GM23248 (cell line): Measurements from ENCODE around the gene DLG2. TPM values are rescaled to one million over a fixed set of nuclear protein-coding genes. Genes with fewer than 3 reads are reported as not detected.

Source experiments
- DNase-seq: peaks from one replicate; pipeline ENCODE4 v3.0.0-alpha.2; 2015
- H2AFZ ChIP-seq: fragments of 200-600 bp; sonication (generic); 2 replicates; pipeline ENCODE4 v1.6.1; 2016; ENCODE audit warnings: antibody characterized with exemption
- H3F3A ChIP-seq: fragments of 200-600 bp; sonication (generic); 2 replicates; pipeline ENCODE4 v1.6.1; 2016; ENCODE audit warnings: mild to moderate bottlenecking, antibody characterized with exemption, mixed run types; ENCODE audit not compliant: insufficient read depth
- H3K27ac ChIP-seq: fragments of 200-600 bp; sonication (generic); 2 replicates; pipeline ENCODE4 v1.5.1; 2016; ENCODE audit warnings: mild to moderate bottlenecking
- H3K27me3 ChIP-seq: fragments of 200-600 bp; sonication (generic); replicated peaks from 2 replicates; pipeline ENCODE4 v1.6.1; 2016; ENCODE audit warnings: mild to moderate bottlenecking; ENCODE audit not compliant: insufficient read depth
- H3K36me3 ChIP-seq: fragments of 200-600 bp; sonication (generic); 2 replicates; pipeline ENCODE4 v1.6.1; 2016; ENCODE audit warnings: low read depth, mild to moderate bottlenecking
- H3K4me1 ChIP-seq: fragments of 200-600 bp; sonication (generic); 2 replicates; pipeline ENCODE4 v1.6.1; 2016; ENCODE audit warnings: mild to moderate bottlenecking; ENCODE audit not compliant: insufficient read depth
- H3K4me2 ChIP-seq: fragments of 200-600 bp; sonication (generic); one replicate; pipeline ENCODE4 v1.6.1; 2016; ENCODE audit warnings: mild to moderate bottlenecking; ENCODE audit not compliant: unreplicated experiment
- H3K4me3 ChIP-seq: fragments of 200-600 bp; sonication (generic); 2 replicates; pipeline ENCODE4 v1.5.1; 2016; ENCODE audit warnings: mild to moderate bottlenecking
- H3K79me2 ChIP-seq: fragments of 200-600 bp; sonication (generic); 2 replicates; pipeline ENCODE4 v1.6.1; 2016; ENCODE audit warnings: mild to moderate bottlenecking; ENCODE audit not compliant: insufficient read depth
- H3K9ac ChIP-seq: fragments of 200-600 bp; sonication (generic); 2 replicates; pipeline ENCODE4 v1.6.1; 2016; ENCODE audit warnings: mild to moderate bottlenecking
- H3K9me2 ChIP-seq: fragments of 200-600 bp; sonication (generic); 2 replicates; pipeline ENCODE4 v1.6.1; 2016; ENCODE audit warnings: mixed run types, mild to moderate bottlenecking, moderate library complexity; ENCODE audit not compliant: insufficient read depth
- H3K9me3 ChIP-seq: fragments of 200-600 bp; sonication (generic); one replicate; pipeline ENCODE4 v1.6.1; 2017; ENCODE audit warnings: low read depth
- H4K20me1 ChIP-seq: fragments of 200-600 bp; sonication (generic); 2 replicates; pipeline ENCODE4 v1.6.0; 2016; ENCODE audit not compliant: insufficient read depth
- EZH2 ChIP-seq: fragments of 200-600 bp; sonication (generic); IDR thresholded peaks from 2 replicates; pipeline ENCODE4 v1.6.1; 2018; ENCODE audit warnings: antibody characterized with exemption, mild to moderate bottlenecking; ENCODE audit not compliant: insufficient read depth, poor library complexity, severe bottlenecking
- EZH2phosphoT487 ChIP-seq: fragments of 200-600 bp; sonication (generic); IDR thresholded peaks from 2 replicates; pipeline ENCODE4 v1.6.1; 2018; ENCODE audit warnings: antibody characterized with exemption, moderate library complexity, mild to moderate bottlenecking, low read depth; ENCODE audit not compliant: insufficient read depth
- WGBS, 2 experiments: methylation state at CpG; one replicate each; pipeline ENCODE4 v1.1.6; 2015 to 2017; ENCODE audit warnings: low lambda C conversion rate in 2 of 2, low coverage in 1 of 2; ENCODE audit errors: missing lambda C conversion rate in 2 of 2; 5-methylcytosine and 5-hydroxymethylcytosine counted together
- in situ Hi-C: fragments of 300-500 bp; cut with MboI; formaldehyde crosslinking; loops from 2 replicates; pipeline ENCODE4 v1.15.0; 2020
- polyA plus RNA-seq: library from polyadenylated mRNA; unstranded; fragments of >200 nt; fragmentation: Nextera tagmentation; extraction: Ambion mirVana; gene quantifications from 2 replicates; pipeline ENCODE4 v1.2.1, GENCODE V29; 2016
- total RNA-seq: library from RNA; depleted of rRNA; stranded (reverse); fragments of >200 nt; shearing (Covaris generic); gene quantifications from 2 replicates; pipeline ENCODE4 v1.2.3, GENCODE V29; 2014

The DLG2 gene
- total and polyA plus RNA-seq, 2 experiments from 2014 or later = 1.1 to 1.7 TPM

DNA sequence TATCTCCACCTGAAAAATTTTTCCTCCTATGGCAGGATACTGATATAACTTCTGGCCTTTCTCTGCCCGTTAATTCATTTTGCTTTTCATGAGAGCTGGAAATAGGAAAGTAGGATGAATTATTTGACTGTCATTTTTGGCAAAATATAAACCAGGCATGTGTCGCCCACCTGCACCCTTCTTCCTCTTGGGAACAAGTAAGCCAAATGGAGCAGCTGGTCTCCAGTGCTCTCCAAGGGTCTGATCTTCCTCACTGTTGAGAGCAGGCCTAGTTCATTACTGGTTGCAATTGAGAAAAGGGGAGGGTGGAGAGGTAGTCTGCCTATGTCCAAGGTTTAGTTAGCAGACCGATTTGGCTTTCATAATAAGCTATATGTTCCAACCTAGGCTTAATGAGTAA lies 582.2 kb downstream of the DLG2 start:
- H3K27me3 ChIP-seq = no peaks in the 10 kb centered on the region
- no peak overlapping the region for H3K4me3 ChIP-seq
- H3K9me2 ChIP-seq = no peaks in the 10 kb centered on the region
- H2AFZ ChIP-seq = no peak overlapping the region
- no peaks in the 10 kb centered on the region for H3K4me1 ChIP-seq
- H3K9me3 ChIP-seq = no peaks in the 10 kb centered on the region
- WGBS, 2 experiments = 54 to 55% methylated on average over 3 of the region's 3 CpGs
- H3F3A ChIP-seq = no peaks in the 10 kb centered on the region
- H3K27ac ChIP-seq = no peak overlapping the region
- no peaks in the 10 kb centered on the region for H4K20me1 ChIP-seq
- TF ChIP-seq EZH2phosphoT487 = no peak
- TF ChIP-seq EZH2 = no peak
- H3K36me3 ChIP-seq = no peaks in the 10 kb centered on the region
- no peak overlapping the region for H3K4me2 ChIP-seq
- no peak for DNase-seq
- in situ Hi-C loops = no loop called here
- no peak overlapping the region for H3K9ac ChIP-seq
- no peaks in the 10 kb centered on the region for H3K79me2 ChIP-seq

DNA sequence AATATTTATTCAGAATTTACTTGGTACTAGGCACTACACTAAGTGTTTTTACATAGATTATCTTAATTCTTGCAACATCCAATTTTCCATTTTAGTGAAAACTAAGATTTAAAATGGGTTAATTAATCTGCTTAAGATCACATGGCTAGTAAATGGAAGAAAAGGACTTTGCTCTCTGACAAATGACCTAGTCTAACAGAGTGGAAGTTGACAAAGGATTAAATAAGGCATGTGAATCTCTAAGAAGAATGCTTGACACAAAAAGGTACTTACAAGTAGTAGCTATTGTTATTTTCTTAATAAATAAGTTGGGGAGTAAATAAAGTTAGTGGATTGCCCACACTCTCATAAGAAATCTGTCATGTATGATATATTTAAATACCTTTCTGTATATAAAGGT lies 584.8 kb downstream of the DLG2 start:
- Histone ChIP-seq H3F3A (no peaks in the 10 kb centered on the region), H3K9ac (no peak overlapping the region), H3K4me1 (no peaks in the 10 kb centered on the region), H3K9me3 (no peaks in the 10 kb centered on the region), H3K9me2 (no peaks in the 10 kb centered on the region), H2AFZ (no peak overlapping the region), H3K27ac (no peak overlapping the region), H3K4me2 (no peak overlapping the region), H4K20me1 (no peaks in the 10 kb centered on the region), H3K4me3 (no peak overlapping the region), H3K79me2 (no peaks in the 10 kb centered on the region), H3K36me3 (no peaks in the 10 kb centered on the region), H3K27me3 (no peaks in the 10 kb centered on the region)
- in situ Hi-C loops = no loop called here
- DNase-seq = no peak
- TF ChIP-seq EZH2phosphoT487 = no peak
- no peak for TF ChIP-seq EZH2

DNA sequence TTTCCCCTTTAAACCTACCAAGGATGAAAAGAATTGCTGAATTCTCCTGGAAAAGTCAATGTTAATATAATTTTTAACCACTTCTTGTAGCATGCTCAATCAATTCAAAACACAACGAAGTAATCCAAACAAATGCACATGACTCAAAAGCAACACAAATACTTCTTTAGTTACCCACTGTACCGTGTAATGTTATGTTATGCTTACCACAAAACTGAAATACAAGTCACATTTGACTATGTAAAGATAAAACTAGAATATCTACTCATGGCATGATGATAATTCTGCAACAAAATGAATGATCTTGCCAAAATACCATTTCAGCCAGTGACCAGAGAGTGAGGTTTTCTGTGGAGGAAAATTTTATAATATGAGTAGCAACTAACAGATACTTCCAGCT lies 587.0 kb downstream of the DLG2 start:
- no peak for DNase-seq
- Histone ChIP-seq H3K36me3 (no peaks in the 10 kb centered on the region), H3F3A (no peaks in the 10 kb centered on the region), H3K4me2 (no peak overlapping the region), H3K27ac (no peak overlapping the region), H4K20me1 (no peaks in the 10 kb centered on the region), H3K9me3 (no peaks in the 10 kb centered on the region), H3K9me2 (no peaks in the 10 kb centered on the region), H3K27me3 (no peaks in the 10 kb centered on the region), H3K4me1 (no peaks in the 10 kb centered on the region), H3K79me2 (no peaks in the 10 kb centered on the region), H3K9ac (no peak overlapping the region), H2AFZ (no peak overlapping the region), H3K4me3 (no peak overlapping the region)
- no peak for TF ChIP-seq EZH2
- TF ChIP-seq EZH2phosphoT487 = no peak
- WGBS, 2 experiments = 29 to 37% methylated on average over 2 of the region's 2 CpGs
- in situ Hi-C loops = no loop called here

DNA sequence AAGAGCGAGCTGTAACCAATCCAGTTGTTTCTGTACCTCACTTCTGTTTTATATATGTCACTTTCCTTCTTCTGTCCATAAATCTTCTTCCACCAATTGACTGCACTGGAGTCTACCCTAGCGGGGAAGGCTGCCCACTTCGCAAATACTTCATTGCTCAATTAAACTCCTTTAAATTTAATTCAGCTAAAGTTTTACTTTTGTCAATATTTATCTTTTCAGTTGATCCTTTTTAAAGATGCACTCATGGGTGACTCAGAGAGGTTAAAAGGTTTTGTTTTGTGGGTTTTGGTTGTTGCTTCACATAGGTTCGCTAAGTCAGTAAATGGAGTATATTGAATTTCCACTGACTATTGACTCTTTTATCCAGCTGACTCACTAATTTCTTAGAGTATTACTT lies 597.2 kb downstream of the DLG2 start:
- TF ChIP-seq EZH2phosphoT487 (no peak), EZH2 (no peak)
- H3K27me3 ChIP-seq = no peaks in the 10 kb centered on the region
- no peak overlapping the region for H2AFZ ChIP-seq
- H3K9ac ChIP-seq = no peak overlapping the region
- no peaks in the 10 kb centered on the region for H3K36me3 ChIP-seq
- H3K4me3 ChIP-seq = no peak overlapping the region
- 0 out of 2 replicates have a peak, but pooled peaks cover 5% of the 10 kb centered on the region for H3K4me1 ChIP-seq
- 61 to 67% methylated on average over 4 of the region's 4 CpGs for WGBS, 2 experiments
- peak; percentile 60 for DNase-seq
- H3K27ac ChIP-seq = no peak overlapping the region
- H3F3A ChIP-seq = no peaks in the 10 kb centered on the region
- no peaks in the 10 kb centered on the region for H3K79me2 ChIP-seq
- in situ Hi-C loops = no loop called here
- no peaks in the 10 kb centered on the region for H4K20me1 ChIP-seq
- H3K4me2 ChIP-seq = no peak overlapping the region
- no peaks in the 10 kb centered on the region for H3K9me3 ChIP-seq
- H3K9me2 ChIP-seq = no peaks in the 10 kb centered on the region
